ENCODE results near the gene ITGB5.

The ITGB5 gene

DNA sequence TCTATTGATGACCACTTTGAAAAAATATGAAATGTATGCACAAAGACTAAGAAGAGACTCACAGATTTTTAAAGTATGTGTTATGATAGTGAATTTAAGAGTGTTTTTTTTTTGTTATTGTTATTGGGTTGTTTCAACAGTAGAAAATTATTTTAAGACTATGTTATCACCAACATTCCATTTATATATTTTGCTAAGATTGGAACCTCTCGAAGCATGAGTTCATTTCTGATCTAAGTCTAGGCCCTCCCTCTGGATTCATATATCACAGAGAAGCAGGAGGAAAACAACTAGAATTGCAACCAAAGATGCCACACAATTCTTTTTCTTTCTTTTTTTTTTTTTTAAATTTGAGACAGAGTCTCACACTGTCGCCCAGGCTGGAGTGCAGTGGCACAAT lies 46.8 kb downstream of the ITGB5 start:
- no peak overlapping the region for H3K18ac ChIP-seq (ENCODE audit: low read length)
- no peak for DNase-seq
- H3K4me2 ChIP-seq (ENCODE audit: low read length), result no peak overlapping the region
- H3K36me3 ChIP-seq (ENCODE audit: control insufficient read depth, insufficient read depth, low read length), result peaks cover 22% of the 10 kb centered on the region
- H3K27me3 ChIP-seq (ENCODE audit: insufficient read depth, low read length, poor library complexity), result no peaks in the 10 kb centered on the region
- no peak overlapping the region for H3K9ac ChIP-seq (ENCODE audit: low read length)
- no peak overlapping the region for H4K8ac ChIP-seq (ENCODE audit: low read depth, low read length)
- no peak overlapping the region for H3K4me3 ChIP-seq (ENCODE audit: low read length)
- H3K4me1 ChIP-seq (ENCODE audit: control insufficient read depth, low read depth, low read length), result peaks cover 12% of the 10 kb centered on the region
- H2AK5ac ChIP-seq (ENCODE audit: low read length), result no peak overlapping the region
- no peak overlapping the region for H3K4ac ChIP-seq (ENCODE audit: low read depth, low read length)
- WGBS (ENCODE audit: extremely low coverage, insufficient coverage, low lambda C conversion rate), result no CpG with 5 or more reads among the region's 2 CpGs
- H3K79me1 ChIP-seq (ENCODE audit: low read length), result peaks cover 38% of the 10 kb centered on the region
- no peak overlapping the region for H3K56ac ChIP-seq (ENCODE audit: low read length)
- H3K23ac ChIP-seq (ENCODE audit: low read length), result no peak overlapping the region
- H3K27ac ChIP-seq (ENCODE audit: low read depth, low read length), result no peak overlapping the region
- no peak overlapping the region for H4K5ac ChIP-seq (ENCODE audit: low read length)
- peaks cover 48% of the 10 kb centered on the region for H3K79me2 ChIP-seq (ENCODE audit: control insufficient read depth, insufficient read depth, low read length)
- H2BK5ac ChIP-seq (ENCODE audit: low read length), result no peak overlapping the region
- no peak overlapping the region for H2BK120ac ChIP-seq (ENCODE audit: low read depth, low read length)
- no peak overlapping the region for H2BK15ac ChIP-seq (replicated peaks; ENCODE audit: low read depth)

DNA sequence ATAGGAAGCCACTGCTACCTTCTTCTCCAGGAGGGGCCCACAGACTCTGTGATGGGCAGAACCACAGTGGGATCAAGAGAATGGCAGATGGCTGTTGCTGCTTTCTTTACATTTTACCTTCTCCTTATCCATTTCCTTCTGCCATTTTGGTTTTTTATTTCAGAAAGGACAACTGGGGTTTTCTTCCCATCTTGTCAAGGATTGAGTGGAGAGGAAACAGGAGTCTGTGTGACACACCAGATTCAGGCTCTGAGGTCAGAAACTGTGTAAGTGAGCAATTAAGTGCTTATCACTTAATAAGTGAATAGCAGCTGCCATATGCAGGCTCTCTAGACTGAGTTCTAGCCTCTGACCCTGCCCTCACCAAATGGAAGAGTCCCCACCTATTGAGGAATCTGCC lies 47.3 kb downstream of the ITGB5 start:
- peaks cover 49% of the 10 kb centered on the region for H3K79me2 ChIP-seq (ENCODE audit: control insufficient read depth, insufficient read depth, low read length)
- no peaks in the 10 kb centered on the region for H3K27me3 ChIP-seq (ENCODE audit: insufficient read depth, low read length, poor library complexity)
- H3K4ac ChIP-seq (ENCODE audit: low read depth, low read length), result no peak overlapping the region
- no peak overlapping the region for H3K18ac ChIP-seq (ENCODE audit: low read length)
- no peak overlapping the region for H3K4me2 ChIP-seq (ENCODE audit: low read length)
- H2AK5ac ChIP-seq (ENCODE audit: low read length), result no peak overlapping the region
- no peak overlapping the region for H4K8ac ChIP-seq (ENCODE audit: low read depth, low read length)
- H2BK15ac ChIP-seq (replicated peaks; ENCODE audit: low read depth), result no peak overlapping the region
- no peak overlapping the region for H2BK120ac ChIP-seq (ENCODE audit: low read depth, low read length)
- H3K4me1 ChIP-seq (ENCODE audit: control insufficient read depth, low read depth, low read length), result peaks cover 14% of the 10 kb centered on the region
- H3K23ac ChIP-seq (ENCODE audit: low read length), result no peak overlapping the region
- H3K4me3 ChIP-seq (ENCODE audit: low read length), result no peak overlapping the region
- no peak overlapping the region for H3K27ac ChIP-seq (ENCODE audit: low read depth, low read length)
- H3K56ac ChIP-seq (ENCODE audit: low read length), result no peak overlapping the region
- H3K79me1 ChIP-seq (ENCODE audit: low read length), result peaks cover 39% of the 10 kb centered on the region
- H3K36me3 ChIP-seq (ENCODE audit: control insufficient read depth, insufficient read depth, low read length), result peaks cover 21% of the 10 kb centered on the region
- DNase-seq, result no peak
- no peak overlapping the region for H2BK5ac ChIP-seq (ENCODE audit: low read length)
- no peak overlapping the region for H3K9ac ChIP-seq (ENCODE audit: low read length)
- no peak overlapping the region for H4K5ac ChIP-seq (ENCODE audit: low read length)

DNA sequence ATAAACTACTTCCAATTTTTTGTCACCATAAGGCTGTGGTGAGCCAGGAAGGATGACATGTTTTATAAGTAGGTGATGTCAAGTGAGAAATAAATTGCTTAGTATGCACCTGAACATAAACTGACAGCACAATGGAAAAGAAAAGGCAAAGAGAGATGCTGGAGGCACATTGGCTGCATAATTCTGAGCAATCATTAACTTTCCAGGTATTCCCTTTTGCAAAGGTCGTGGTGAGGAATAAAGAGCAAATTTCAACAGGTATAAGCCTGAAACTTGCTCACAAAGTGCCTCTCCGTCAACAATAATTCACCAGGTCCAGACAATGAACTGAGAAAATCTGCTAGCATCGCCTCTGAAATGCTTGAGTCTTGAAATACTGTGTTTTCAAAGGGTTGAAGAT lies 48.2 kb downstream of the ITGB5 start:
- H3K4me3 ChIP-seq (ENCODE audit: low read length), result no peak overlapping the region
- H3K79me2 ChIP-seq (ENCODE audit: control insufficient read depth, insufficient read depth, low read length), result peaks cover 48% of the 10 kb centered on the region
- H3K23ac ChIP-seq (ENCODE audit: low read length), result no peak overlapping the region
- no peak overlapping the region for H3K27ac ChIP-seq (ENCODE audit: low read depth, low read length)
- DNase-seq, result no peak
- no peak overlapping the region for H3K56ac ChIP-seq (ENCODE audit: low read length)
- H3K18ac ChIP-seq (ENCODE audit: low read length), result no peak overlapping the region
- no peak overlapping the region for H3K9ac ChIP-seq (ENCODE audit: low read length)
- no peak overlapping the region for H4K5ac ChIP-seq (ENCODE audit: low read length)
- H3K79me1 ChIP-seq (ENCODE audit: low read length), result peaks cover 38% of the 10 kb centered on the region
- peaks cover 18% of the 10 kb centered on the region for H3K36me3 ChIP-seq (ENCODE audit: control insufficient read depth, insufficient read depth, low read length)
- no peak overlapping the region for H3K4me2 ChIP-seq (ENCODE audit: low read length)
- no peak overlapping the region for H2BK120ac ChIP-seq (ENCODE audit: low read depth, low read length)
- H2BK15ac ChIP-seq (replicated peaks; ENCODE audit: low read depth), result no peak overlapping the region
- no peak overlapping the region for H4K8ac ChIP-seq (ENCODE audit: low read depth, low read length)
- no peaks in the 10 kb centered on the region for H3K27me3 ChIP-seq (ENCODE audit: insufficient read depth, low read length, poor library complexity)
- no peak overlapping the region for H2AK5ac ChIP-seq (ENCODE audit: low read length)
- no CpG with 5 or more reads among the region's 3 CpGs for WGBS (ENCODE audit: extremely low coverage, insufficient coverage, low lambda C conversion rate)
- no peak overlapping the region for H3K4ac ChIP-seq (ENCODE audit: low read depth, low read length)
- no peak overlapping the region for H2BK5ac ChIP-seq (ENCODE audit: low read length)
- peaks cover 14% of the 10 kb centered on the region for H3K4me1 ChIP-seq (ENCODE audit: control insufficient read depth, low read depth, low read length)

DNA sequence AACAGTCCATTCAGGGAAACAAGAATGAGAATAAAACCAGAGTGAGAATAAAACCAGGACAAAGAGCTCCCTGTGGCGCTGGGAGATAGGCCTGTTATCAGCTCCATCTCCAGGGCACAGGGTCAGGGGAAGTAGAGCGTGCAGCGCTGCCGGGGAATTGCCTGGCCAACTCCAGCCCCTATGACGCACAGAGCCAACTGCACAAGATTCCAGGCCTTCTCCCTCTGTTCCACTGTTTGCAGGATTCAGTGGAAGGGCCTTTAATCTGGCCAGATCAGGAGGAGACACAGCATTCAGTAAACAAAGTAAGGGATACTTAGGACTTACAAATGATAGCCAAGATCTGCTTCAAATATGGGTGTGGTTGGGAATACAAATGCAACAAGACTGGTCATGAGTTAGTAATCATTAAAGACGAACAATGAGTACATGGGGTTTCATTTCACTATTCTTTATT lies 49.4 kb downstream of the ITGB5 start:
- Histone ChIP-seq H3K23ac (ENCODE audit: low read length) (no peak overlapping the region), H3K56ac (ENCODE audit: low read length) (peak overlapping the region; percentile 39), H4K5ac (ENCODE audit: low read length) (no peak overlapping the region), H3K79me1 (ENCODE audit: low read length) (peaks cover 42% of the 10 kb centered on the region), H2BK15ac (replicated peaks; ENCODE audit: low read depth) (no peak overlapping the region), H3K9ac (ENCODE audit: low read length) (peak overlapping the region; percentile 33), H3K4me1 (ENCODE audit: control insufficient read depth, low read depth, low read length) (peaks cover 14% of the 10 kb centered on the region), H3K4me2 (ENCODE audit: low read length) (no peak overlapping the region), H3K4ac (ENCODE audit: low read depth, low read length) (no peak overlapping the region), H4K8ac (ENCODE audit: low read depth, low read length) (no peak overlapping the region), H2BK120ac (ENCODE audit: low read depth, low read length) (no peak overlapping the region), H3K4me3 (ENCODE audit: low read length) (no peak overlapping the region), H2BK5ac (ENCODE audit: low read length) (no peak overlapping the region), H3K27ac (ENCODE audit: low read depth, low read length) (no peak overlapping the region), H3K18ac (ENCODE audit: low read length) (no peak overlapping the region), H2AK5ac (ENCODE audit: low read length) (no peak overlapping the region), H3K79me2 (ENCODE audit: control insufficient read depth, insufficient read depth, low read length) (peaks cover 51% of the 10 kb centered on the region), H3K36me3 (ENCODE audit: control insufficient read depth, insufficient read depth, low read length) (peaks cover 21% of the 10 kb centered on the region), H3K27me3 (ENCODE audit: insufficient read depth, low read length, poor library complexity) (no peaks in the 10 kb centered on the region)
- peak; percentile 60 for DNase-seq
- no CpG with 5 or more reads among the region's 6 CpGs for WGBS (ENCODE audit: extremely low coverage, insufficient coverage, low lambda C conversion rate)

DNA sequence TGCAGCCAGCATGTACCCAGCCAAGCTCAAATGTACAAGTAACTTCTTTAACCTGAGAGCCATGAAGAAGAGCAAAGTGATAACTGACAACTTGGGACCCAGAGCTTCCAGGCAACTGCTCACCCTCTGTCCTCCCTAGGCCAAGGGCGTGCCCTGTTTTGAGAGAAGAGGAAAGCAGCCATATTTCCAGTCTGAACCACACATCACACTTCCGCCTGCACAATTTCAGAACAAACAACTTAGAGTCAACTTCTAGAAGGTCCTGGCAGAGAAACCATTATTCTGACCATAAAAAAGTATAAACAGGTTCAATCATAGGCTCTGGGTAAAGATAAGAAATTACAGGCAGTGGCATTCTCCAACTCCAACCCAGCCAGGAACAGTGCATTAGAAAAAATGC lies 50.1 kb downstream of the ITGB5 start:
- Histone ChIP-seq H4K5ac (ENCODE audit: low read length) (no peak overlapping the region), H3K27me3 (ENCODE audit: insufficient read depth, low read length, poor library complexity) (no peaks in the 10 kb centered on the region), H3K4me3 (ENCODE audit: low read length) (no peak overlapping the region), H3K4me2 (ENCODE audit: low read length) (no peak overlapping the region), H2BK5ac (ENCODE audit: low read length) (peak overlapping the region; percentile 36), H3K27ac (ENCODE audit: low read depth, low read length) (peak overlapping the region; percentile 33), H4K8ac (ENCODE audit: low read depth, low read length) (no peak overlapping the region), H3K79me2 (ENCODE audit: control insufficient read depth, insufficient read depth, low read length) (peaks cover 55% of the 10 kb centered on the region), H3K4me1 (ENCODE audit: control insufficient read depth, low read depth, low read length) (peaks cover 17% of the 10 kb centered on the region), H2BK120ac (ENCODE audit: low read depth, low read length) (no peak overlapping the region), H3K36me3 (ENCODE audit: control insufficient read depth, insufficient read depth, low read length) (peaks cover 24% of the 10 kb centered on the region), H2AK5ac (ENCODE audit: low read length) (no peak overlapping the region), H2BK15ac (replicated peaks; ENCODE audit: low read depth) (no peak overlapping the region), H3K18ac (ENCODE audit: low read length) (no peak overlapping the region), H3K56ac (ENCODE audit: low read length) (no peak overlapping the region), H3K23ac (ENCODE audit: low read length) (no peak overlapping the region), H3K79me1 (ENCODE audit: low read length) (peaks cover 44% of the 10 kb centered on the region), H3K9ac (ENCODE audit: low read length) (no peak overlapping the region), H3K4ac (ENCODE audit: low read depth, low read length) (no peak overlapping the region)
- no peak for DNase-seq
- WGBS (ENCODE audit: extremely low coverage, insufficient coverage, low lambda C conversion rate), result no CpG with 5 or more reads among the region's 2 CpGs

DNA sequence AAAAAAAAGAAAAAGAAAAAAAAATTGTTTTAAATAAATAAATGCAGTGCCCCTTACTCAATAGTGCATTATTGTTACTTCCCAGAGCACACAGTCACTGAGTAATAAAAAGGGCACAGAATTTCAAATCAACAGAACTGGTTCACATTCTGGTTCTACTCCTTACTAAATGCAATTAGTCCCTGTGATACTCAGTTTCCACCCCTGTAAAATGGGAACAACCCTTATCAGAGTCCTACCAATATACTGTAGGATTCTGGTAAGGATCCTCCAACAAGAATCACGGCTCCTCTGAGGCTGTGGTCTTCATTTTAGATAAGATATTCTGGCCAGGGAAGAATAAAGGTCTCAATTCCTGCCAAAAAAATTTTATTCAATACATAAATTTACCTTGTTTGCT lies 50.7 kb downstream of the ITGB5 start:
- Histone ChIP-seq H3K23ac (ENCODE audit: low read length) (no peak overlapping the region), H4K8ac (ENCODE audit: low read depth, low read length) (no peak overlapping the region), H3K4me2 (ENCODE audit: low read length) (no peak overlapping the region), H2BK15ac (replicated peaks; ENCODE audit: low read depth) (no peak overlapping the region), H3K4ac (ENCODE audit: low read depth, low read length) (no peak overlapping the region), H2AK5ac (ENCODE audit: low read length) (no peak overlapping the region), H3K36me3 (ENCODE audit: control insufficient read depth, insufficient read depth, low read length) (peaks cover 23% of the 10 kb centered on the region), H3K79me1 (ENCODE audit: low read length) (peaks cover 41% of the 10 kb centered on the region), H3K27ac (ENCODE audit: low read depth, low read length) (no peak overlapping the region), H4K5ac (ENCODE audit: low read length) (no peak overlapping the region), H3K56ac (ENCODE audit: low read length) (no peak overlapping the region), H3K79me2 (ENCODE audit: control insufficient read depth, insufficient read depth, low read length) (peaks cover 58% of the 10 kb centered on the region), H3K4me1 (ENCODE audit: control insufficient read depth, low read depth, low read length) (peaks cover 20% of the 10 kb centered on the region), H3K27me3 (ENCODE audit: insufficient read depth, low read length, poor library complexity) (no peaks in the 10 kb centered on the region), H3K18ac (ENCODE audit: low read length) (peak overlapping the region; percentile 32), H3K4me3 (ENCODE audit: low read length) (no peak overlapping the region), H2BK120ac (ENCODE audit: low read depth, low read length) (no peak overlapping the region), H2BK5ac (ENCODE audit: low read length) (no peak overlapping the region), H3K9ac (ENCODE audit: low read length) (no peak overlapping the region)
- WGBS (ENCODE audit: extremely low coverage, insufficient coverage, low lambda C conversion rate), result no CpG with 5 or more reads among the region's 1 CpG
- DNase-seq, result no peak

All from mesendoderm (in vitro differentiated cells).